Sigmoid colon (tissue), 7 donors: ENCODE measurements around the gene PBLD. TPM values are rescaled to one million over a fixed set of nuclear protein-coding genes. Genes with fewer than 3 reads are reported as not detected.
"Not testable (repeated sequence)": the region's sequence is repeated elsewhere in the genome, so short reads cannot be mapped to it uniquely, and the experiment has no call there.

ENCODE experiments used
- DNase-seq: peaks from one replicate; pipeline ENCODE4 v3.0.0-alpha.2; 2019
- H3K27ac ChIP-seq, 4 donors: fragments of 200-600 bp; sonication (generic); one replicate each; pipeline ENCODE4 v1.5.1; 2016 to 2019; ENCODE audit warnings: mild to moderate bottlenecking in 1 of 4
- H3K27me3 ChIP-seq, 3 donors: fragments of 200-600 bp; sonication (generic); one replicate each; pipeline ENCODE4 v1.5.1; 2019; ENCODE audit warnings: mild to moderate bottlenecking in 1 of 3
- H3K36me3 ChIP-seq, 4 donors: fragments of 200-600 bp; sonication (generic); one replicate each; pipeline ENCODE4 v1.5.1; 2016 to 2019
- H3K4me1 ChIP-seq, 4 donors: fragments of 200-600 bp; sonication (generic); one replicate each; pipeline ENCODE4 v1.5.1; 2017 to 2019
- H3K4me3 ChIP-seq, 4 donors: fragments of 200-600 bp; sonication (generic); one replicate each; pipeline ENCODE4 v1.5.1; 2017 to 2019; ENCODE audit warnings: mild to moderate bottlenecking in 2 of 4, moderate library complexity in 1 of 4
- H3K9me3 ChIP-seq, 4 donors: fragments of 200-600 bp in 3 of 4; sonication (generic) in 3 of 4; one replicate each; pipeline versions ENCODE4 v1.5.1 to v1.6.1; 2013 to 2019
- CTCF ChIP-seq, 4 experiments: fragments of 450-650 bp in 3 of 4; fragments of 200-600 bp in 1 of 4; IDR thresholded peaks; one replicate each; pipeline ENCODE4 v1.5.1; 2016 to 2019; ENCODE audit warnings: antibody characterized with exemption in 4 of 4, mild to moderate bottlenecking in 3 of 4, moderate library complexity in 2 of 4
- EP300 ChIP-seq, 4 donors: sonication (generic); formaldehyde crosslinking; IDR thresholded peaks; one replicate each; pipeline ENCODE4 v1.6.1; 2017; ENCODE audit warnings: antibody characterized with exemption in 4 of 4
- POLR2A ChIP-seq, 2 donors: fragments of 450-650 bp; IDR thresholded peaks; one replicate each; pipeline ENCODE4 v1.6.1; 2016; ENCODE audit warnings: antibody characterized with exemption in 2 of 2, mild to moderate bottlenecking in 2 of 2, moderate library complexity in 2 of 2
- POLR2AphosphoS5 ChIP-seq, 4 donors: sonication (generic); formaldehyde crosslinking; IDR thresholded peaks; one replicate each; pipeline ENCODE4 v1.6.1; 2017; ENCODE audit warnings: antibody characterized with exemption in 4 of 4
- WGBS, 2 donors: extraction: QIAGEN DNeasy Blood & Tissue Kit; methylation state at CpG; one replicate each; pipeline ENCODE4 v1.1.7; 2013; 5-methylcytosine and 5-hydroxymethylcytosine counted together
- intact Hi-C: fragments of 100-400 bp; cut with DNase I; formaldehyde crosslinking; loops from one replicate; pipeline ENCODE4 v1.15.1; 2023
- polyA plus RNA-seq, 3 donors: library from polyadenylated mRNA; stranded (reverse); fragments of 200-250 nt; gene quantifications; one replicate each; pipeline ENCODE4 v1.2.3, GENCODE V29; 2013
- total RNA-seq, 4 donors: library from RNA; depleted of rRNA; stranded (reverse); fragments of >200 nt; gene quantifications; one replicate each; pipeline ENCODE4 v1.1.0, GENCODE V29; 2016
- donor health status: healthy with polysubstance abuse.
- donor health status: Bipolar disorder and iron deficiency.
- donor health status: healthy.

The PBLD gene
- total and polyA plus RNA-seq, 7 donors: 4.6 to 83.7 (median 10.7) TPM

- intact Hi-C loops: no loop called here
- Histone ChIP-seq H3K4me3 (no peak overlapping the region), H3K9me3 (peaks cover 0 to 13% (median 0%) of the 10 kb centered on the region in 4 donors), H3K27ac (no peak overlapping the region), H3K4me1 (no peaks in the 10 kb centered on the region), H3K27me3 (no peaks in the 10 kb centered on the region), H3K36me3 (no peaks in the 10 kb centered on the region)
- WGBS, 2 donors: 97 to 98% methylated on average over 4 of the region's 4 CpGs
- no peak for DNase-seq
- no peak for TF ChIP-seq CTCF (IDR thresholded peaks at IDR 0.05)
- TF ChIP-seq EP300 (IDR thresholded peaks at IDR 0.05): no peak
- TF ChIP-seq POLR2A (IDR thresholded peaks at IDR 0.05): no peak
- no peak for TF ChIP-seq POLR2AphosphoS5 (IDR thresholded peaks at IDR 0.05)
Observed at GRCh38 chr10:68280758-68281157, 52.0 kb downstream of the PBLD start.

DNA sequence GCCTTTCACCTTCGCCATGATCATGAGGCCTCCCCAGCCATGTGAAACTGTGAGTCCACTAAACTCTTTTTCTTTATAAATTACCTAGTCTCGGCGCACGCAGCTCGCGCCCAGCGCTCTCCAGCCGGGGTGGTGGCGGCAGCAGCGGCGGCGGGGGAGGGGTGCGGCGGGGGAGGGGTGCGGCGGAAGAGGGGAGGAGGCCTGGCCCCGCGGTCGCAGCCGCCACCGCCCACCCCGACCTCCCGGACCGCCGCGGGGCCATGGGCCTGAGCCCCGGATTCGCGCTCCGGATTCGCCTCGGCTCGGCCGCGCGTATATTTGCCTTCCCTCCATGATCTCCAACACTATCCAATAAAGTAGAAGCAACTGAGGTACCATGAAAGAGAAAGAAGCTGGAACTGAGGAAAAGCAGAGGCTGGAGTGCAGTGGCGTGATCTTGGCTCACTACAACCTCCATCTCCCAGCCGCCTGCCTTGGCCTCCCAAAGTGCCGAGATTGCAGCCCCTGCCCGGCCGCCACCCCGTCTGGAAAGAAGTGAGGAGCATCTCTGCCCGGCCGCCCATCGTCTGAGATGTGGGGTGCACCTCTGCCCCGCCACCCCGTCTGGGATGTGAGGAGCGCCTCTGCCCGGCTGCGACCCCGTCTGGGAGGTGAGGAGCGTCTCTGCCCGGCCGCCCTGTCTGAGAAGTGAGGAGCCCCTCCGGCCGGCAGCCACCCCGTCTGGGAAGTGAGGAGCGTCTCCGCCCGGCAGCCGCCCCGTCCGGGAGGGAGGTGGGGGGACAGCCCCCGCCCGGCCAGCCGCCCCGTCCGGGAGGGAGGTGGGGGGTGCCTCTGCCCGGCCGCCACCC lies 53.6 kb downstream of the PBLD start:
- H3K4me3 ChIP-seq, H3K36me3 ChIP-seq, DNase-seq, intact Hi-C loops, H3K27me3 ChIP-seq, H3K4me1 ChIP-seq, H3K27ac ChIP-seq: not testable (repeated sequence)
- peaks cover 0 to 13% (median 0%) of the 10 kb centered on the region in 4 donors for H3K9me3 ChIP-seq
- 97 to 98% methylated on average over 70 of the region's 70 CpGs for WGBS, 2 donors

DNA sequence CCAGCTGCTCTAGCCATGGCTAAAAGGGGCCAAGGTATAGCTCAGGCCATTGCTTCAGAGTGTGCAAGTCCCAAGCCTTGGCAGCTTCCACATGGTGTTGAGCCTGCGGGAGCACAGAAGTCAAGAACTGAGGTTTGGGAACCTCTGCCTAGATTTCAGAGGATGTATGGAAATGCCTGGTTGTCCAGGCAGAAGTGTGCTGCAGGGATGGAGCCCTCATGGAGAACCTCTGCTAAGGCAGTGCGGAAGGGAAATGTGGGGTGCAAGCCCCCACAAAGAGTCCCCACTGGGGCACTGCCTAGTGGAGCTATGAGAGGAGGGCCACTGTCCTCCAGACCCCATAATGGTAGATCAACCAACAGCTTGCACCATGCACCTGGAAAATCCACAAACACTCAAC lies 54.9 kb downstream of the PBLD start:
- H3K27me3 ChIP-seq, H3K27ac ChIP-seq, H3K4me3 ChIP-seq, H3K4me1 ChIP-seq, intact Hi-C loops, H3K36me3 ChIP-seq, DNase-seq: not testable (repeated sequence)
- WGBS, 2 donors: 98% methylated on average over 2 of the region's 2 CpGs
- peaks cover 0 to 13% (median 0%) of the 10 kb centered on the region in 4 donors for H3K9me3 ChIP-seq

- Histone ChIP-seq H3K4me3 (no peak overlapping the region), H3K4me1 (no peaks in the 10 kb centered on the region), H3K36me3 (no peaks in the 10 kb centered on the region), H3K27ac (no peak overlapping the region), H3K27me3 (no peaks in the 10 kb centered on the region), H3K9me3 (peaks cover 0 to 13% (median 0%) of the 10 kb centered on the region in 4 donors)
- TF ChIP-seq POLR2A (IDR thresholded peaks at IDR 0.05) (no peak), POLR2AphosphoS5 (IDR thresholded peaks at IDR 0.05) (no peak), EP300 (IDR thresholded peaks at IDR 0.05) (no peak), CTCF (IDR thresholded peaks at IDR 0.05) (no peak)
- no peak for DNase-seq
- intact Hi-C loops: no loop called here
Observed at GRCh38 chr10:68276224-68276623, 56.5 kb downstream of the PBLD start.

DNA sequence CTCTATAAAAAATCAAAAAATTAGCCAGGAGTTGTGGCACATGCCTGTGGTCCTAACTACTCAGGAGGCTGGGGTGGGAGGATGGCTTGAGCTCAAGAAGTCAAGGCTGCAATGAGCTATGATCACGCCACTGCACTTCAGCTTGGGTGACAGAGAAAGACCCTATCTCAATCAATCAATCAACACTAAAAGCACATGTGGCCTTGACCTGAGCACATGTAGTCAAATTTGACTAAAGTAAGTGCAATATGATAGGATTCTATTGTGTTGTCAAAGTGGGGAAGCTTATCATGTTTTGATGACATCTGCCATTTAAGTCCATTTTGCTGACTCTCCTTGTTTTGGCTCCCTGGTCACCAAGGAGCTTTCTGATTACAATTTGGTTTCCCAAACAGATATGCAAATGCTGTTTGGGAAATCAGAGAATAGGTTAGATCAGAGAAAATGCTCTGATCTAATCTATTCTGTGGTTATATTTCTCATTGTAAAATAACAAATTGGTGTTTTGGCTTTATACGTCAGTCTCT lies 57.1 kb downstream of the PBLD start:
- WGBS, 2 donors: 97 to 98% methylated on average over 2 of the region's 2 CpGs
- Histone ChIP-seq H3K27me3 (no peaks in the 10 kb centered on the region), H3K4me3 (no peak overlapping the region), H3K4me1 (no peaks in the 10 kb centered on the region), H3K9me3 (peaks cover 0 to 13% (median 0%) of the 10 kb centered on the region in 4 donors), H3K27ac (no peak overlapping the region), H3K36me3 (no peaks in the 10 kb centered on the region)
- intact Hi-C loops: no loop called here
- no peak for DNase-seq
- TF ChIP-seq EP300 (IDR thresholded peaks at IDR 0.05): no peak
- no peak for TF ChIP-seq CTCF (IDR thresholded peaks at IDR 0.05)
- no peak for TF ChIP-seq POLR2A (IDR thresholded peaks at IDR 0.05)
- no peak for TF ChIP-seq POLR2AphosphoS5 (IDR thresholded peaks at IDR 0.05)
